SK-N-SH (cell line): Measurements from ENCODE around the gene SIL1.

Experiments
- CHD2 ChIP-seq: fragments of 150-350 bp; IDR thresholded peaks from 2 replicates; pipeline ENCODE4 v1.6.1; 2018; ENCODE audit warnings: low read length; ENCODE audit not compliant: partially characterized antibody
- EZH2phosphoT487 ChIP-seq: fragments of 200-600 bp; sonication (generic); IDR thresholded peaks from 2 replicates; pipeline ENCODE4 v1.6.1; 2017; ENCODE audit warnings: low read depth, mixed run types, mild to moderate bottlenecking, antibody characterized with exemption, moderate library complexity, borderline replicate concordance
- MEF2A ChIP-seq: IDR thresholded peaks from 2 replicates; pipeline ENCODE4 v1.4.0; 2012; ENCODE audit warnings: low read depth, borderline replicate concordance
- POLR2AphosphoS5 ChIP-seq: IDR thresholded peaks from 2 replicates; pipeline ENCODE4 v1.6.1; 2012; ENCODE audit warnings: low read depth, low read length
- RXRA ChIP-seq: IDR thresholded peaks from 2 replicates; pipeline ENCODE4 v1.4.0; 2012; ENCODE audit warnings: low read depth, mild to moderate bottlenecking, borderline replicate concordance
- TF ChIP-seq, protein P1 (sequence below): fragments of 200-600 bp; sonication (generic); IDR thresholded peaks from 2 replicates; pipeline ENCODE4 v1.6.1; 2017; ENCODE audit warnings: antibody characterized with exemption, mild to moderate bottlenecking, moderate library complexity
- TF ChIP-seq, protein P2 (sequence below): IDR thresholded peaks from 2 replicates; pipeline ENCODE4 v1.4.0; 2012; ENCODE audit warnings: low read depth, borderline replicate concordance
- TF ChIP-seq, protein P3 (sequence below): IDR thresholded peaks from 2 replicates; pipeline ENCODE4 v1.6.1; 2012; ENCODE audit warnings: mild to moderate bottlenecking, low read depth, low read length, moderate library complexity
- TF ChIP-seq, protein P4 (sequence below): IDR thresholded peaks from 2 replicates; pipeline ENCODE4; 2012

DNA sequence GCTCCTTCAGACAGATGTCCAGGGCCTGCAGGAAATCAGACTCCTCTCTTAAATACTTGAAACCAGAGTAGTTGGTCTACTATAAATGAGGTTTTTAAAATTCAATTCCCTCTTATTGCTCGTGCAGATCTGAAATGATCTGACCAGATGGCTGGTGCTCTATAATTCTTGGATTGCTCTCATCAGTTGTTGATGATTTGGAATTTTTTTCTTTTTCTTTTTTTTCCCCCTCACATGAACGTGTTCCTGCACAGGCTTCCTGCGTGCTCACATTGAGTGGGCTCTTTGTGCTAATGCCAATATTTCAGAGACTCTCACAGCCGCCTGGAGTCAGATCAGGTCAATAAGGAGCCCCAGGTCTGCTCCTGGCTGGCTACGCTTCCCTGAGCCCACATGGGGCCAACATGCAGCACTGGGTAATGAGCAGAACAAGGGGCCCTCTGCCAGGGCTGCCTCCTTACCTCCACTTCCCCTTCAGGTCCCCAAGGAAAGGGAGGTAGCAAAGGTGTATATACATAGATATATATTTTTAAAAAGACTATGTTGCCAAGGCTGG, 82.0 kb downstream of the SIL1 start:
- no peak for TF ChIP-seq RXRA
- TF ChIP-seq, protein P1, sequence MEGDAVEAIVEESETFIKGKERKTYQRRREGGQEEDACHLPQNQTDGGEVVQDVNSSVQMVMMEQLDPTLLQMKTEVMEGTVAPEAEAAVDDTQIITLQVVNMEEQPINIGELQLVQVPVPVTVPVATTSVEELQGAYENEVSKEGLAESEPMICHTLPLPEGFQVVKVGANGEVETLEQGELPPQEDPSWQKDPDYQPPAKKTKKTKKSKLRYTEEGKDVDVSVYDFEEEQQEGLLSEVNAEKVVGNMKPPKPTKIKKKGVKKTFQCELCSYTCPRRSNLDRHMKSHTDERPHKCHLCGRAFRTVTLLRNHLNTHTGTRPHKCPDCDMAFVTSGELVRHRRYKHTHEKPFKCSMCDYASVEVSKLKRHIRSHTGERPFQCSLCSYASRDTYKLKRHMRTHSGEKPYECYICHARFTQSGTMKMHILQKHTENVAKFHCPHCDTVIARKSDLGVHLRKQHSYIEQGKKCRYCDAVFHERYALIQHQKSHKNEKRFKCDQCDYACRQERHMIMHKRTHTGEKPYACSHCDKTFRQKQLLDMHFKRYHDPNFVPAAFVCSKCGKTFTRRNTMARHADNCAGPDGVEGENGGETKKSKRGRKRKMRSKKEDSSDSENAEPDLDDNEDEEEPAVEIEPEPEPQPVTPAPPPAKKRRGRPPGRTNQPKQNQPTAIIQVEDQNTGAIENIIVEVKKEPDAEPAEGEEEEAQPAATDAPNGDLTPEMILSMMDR: no peak
- no peak for TF ChIP-seq EZH2phosphoT487
- TF ChIP-seq, protein P2, sequence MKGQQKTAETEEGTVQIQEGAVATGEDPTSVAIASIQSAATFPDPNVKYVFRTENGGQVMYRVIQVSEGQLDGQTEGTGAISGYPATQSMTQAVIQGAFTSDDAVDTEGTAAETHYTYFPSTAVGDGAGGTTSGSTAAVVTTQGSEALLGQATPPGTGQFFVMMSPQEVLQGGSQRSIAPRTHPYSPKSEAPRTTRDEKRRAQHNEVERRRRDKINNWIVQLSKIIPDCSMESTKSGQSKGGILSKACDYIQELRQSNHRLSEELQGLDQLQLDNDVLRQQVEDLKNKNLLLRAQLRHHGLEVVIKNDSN: no peak
- no peak for TF ChIP-seq CHD2
- TF ChIP-seq, protein P3, sequence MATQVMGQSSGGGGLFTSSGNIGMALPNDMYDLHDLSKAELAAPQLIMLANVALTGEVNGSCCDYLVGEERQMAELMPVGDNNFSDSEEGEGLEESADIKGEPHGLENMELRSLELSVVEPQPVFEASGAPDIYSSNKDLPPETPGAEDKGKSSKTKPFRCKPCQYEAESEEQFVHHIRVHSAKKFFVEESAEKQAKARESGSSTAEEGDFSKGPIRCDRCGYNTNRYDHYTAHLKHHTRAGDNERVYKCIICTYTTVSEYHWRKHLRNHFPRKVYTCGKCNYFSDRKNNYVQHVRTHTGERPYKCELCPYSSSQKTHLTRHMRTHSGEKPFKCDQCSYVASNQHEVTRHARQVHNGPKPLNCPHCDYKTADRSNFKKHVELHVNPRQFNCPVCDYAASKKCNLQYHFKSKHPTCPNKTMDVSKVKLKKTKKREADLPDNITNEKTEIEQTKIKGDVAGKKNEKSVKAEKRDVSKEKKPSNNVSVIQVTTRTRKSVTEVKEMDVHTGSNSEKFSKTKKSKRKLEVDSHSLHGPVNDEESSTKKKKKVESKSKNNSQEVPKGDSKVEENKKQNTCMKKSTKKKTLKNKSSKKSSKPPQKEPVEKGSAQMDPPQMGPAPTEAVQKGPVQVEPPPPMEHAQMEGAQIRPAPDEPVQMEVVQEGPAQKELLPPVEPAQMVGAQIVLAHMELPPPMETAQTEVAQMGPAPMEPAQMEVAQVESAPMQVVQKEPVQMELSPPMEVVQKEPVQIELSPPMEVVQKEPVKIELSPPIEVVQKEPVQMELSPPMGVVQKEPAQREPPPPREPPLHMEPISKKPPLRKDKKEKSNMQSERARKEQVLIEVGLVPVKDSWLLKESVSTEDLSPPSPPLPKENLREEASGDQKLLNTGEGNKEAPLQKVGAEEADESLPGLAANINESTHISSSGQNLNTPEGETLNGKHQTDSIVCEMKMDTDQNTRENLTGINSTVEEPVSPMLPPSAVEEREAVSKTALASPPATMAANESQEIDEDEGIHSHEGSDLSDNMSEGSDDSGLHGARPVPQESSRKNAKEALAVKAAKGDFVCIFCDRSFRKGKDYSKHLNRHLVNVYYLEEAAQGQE: no peak
- no peak for TF ChIP-seq POLR2AphosphoS5
- no peak for TF ChIP-seq MEF2A
- TF ChIP-seq, protein P4, sequence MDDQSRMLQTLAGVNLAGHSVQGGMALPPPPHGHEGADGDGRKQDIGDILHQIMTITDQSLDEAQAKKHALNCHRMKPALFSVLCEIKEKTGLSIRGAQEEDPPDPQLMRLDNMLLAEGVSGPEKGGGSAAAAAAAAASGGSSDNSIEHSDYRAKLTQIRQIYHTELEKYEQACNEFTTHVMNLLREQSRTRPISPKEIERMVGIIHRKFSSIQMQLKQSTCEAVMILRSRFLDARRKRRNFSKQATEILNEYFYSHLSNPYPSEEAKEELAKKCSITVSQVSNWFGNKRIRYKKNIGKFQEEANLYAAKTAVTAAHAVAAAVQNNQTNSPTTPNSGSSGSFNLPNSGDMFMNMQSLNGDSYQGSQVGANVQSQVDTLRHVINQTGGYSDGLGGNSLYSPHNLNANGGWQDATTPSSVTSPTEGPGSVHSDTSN: no peak
